Raji (cell line): ENCODE results near the gene OTOF.

Experiments
- POLR2A ChIP-seq: IDR thresholded peaks from 2 replicates; pipeline ENCODE4 v1.6.1; 2011; ENCODE audit warnings: low read depth, low read length, control low read depth; ENCODE audit not compliant: insufficient read depth

OTOF gene

DNA sequence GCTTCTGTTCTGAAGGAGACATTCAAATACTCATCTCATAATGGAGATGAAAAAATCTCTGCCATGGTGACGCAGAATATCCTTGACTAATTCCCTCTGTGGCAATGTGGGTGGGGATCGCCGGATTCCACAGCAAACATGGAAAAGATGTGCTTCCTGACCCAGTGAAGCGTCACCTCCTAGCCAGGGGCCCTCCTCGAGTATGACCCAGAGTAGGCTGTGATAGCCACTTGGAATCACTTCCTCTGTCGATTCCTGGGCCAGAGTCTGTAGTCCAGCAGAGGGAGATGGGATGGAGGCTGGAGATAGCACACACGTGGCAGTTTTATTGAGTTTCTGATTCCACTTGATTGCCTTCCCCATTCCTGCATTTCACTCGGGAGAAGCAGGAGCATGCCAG is 39.4 kb downstream of the OTOF start:
- TF ChIP-seq POLR2A: no peak

GRCh38 chr2:26435106-26435505 is 42.8 kb downstream of the OTOF start:
- TF ChIP-seq POLR2A: no peak

DNA sequence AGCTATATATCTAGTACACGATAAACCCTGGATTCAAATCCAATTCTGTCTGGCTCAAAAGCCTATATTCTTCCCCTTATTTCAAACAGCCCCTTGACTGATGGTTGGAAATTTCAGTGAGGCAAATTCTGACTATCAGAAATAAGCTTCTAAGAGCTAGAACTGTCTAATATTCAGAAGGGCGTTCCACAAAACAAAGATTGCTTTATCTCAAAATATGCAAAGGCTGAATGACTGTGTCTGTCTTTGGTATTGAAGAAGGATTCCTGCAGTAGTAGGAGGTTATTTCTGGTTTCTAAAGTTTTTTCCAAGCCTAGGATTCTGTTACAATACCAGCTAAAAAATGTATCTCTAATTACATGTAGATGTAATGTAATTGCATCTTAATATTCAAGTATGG is 45.1 kb downstream of the OTOF start:
- no peak for TF ChIP-seq POLR2A

DNA sequence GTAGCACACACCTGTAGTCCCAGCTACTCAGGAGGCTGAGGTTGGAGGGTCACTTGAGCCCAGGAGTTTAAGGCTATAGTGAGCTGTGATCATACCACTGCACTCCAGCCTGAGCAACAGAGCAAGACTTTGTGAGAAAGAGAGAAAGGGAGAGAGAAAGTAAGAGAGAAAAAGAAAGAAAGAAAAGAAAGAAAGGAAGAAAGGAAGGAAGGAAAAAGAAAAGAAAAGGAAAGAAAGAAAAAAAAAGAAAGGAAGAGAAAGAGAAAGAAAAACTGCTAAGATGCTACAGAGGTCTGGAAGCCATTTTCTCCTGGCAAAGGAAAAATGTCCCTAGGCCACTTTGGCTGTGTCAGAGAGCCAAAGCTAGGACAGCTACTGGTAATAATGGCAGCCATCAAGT is 45.6 kb downstream of the OTOF start:
- no peak for TF ChIP-seq POLR2A

GRCh38 chr2:26430826-26431225 is 47.1 kb downstream of the OTOF start:
- no peak for TF ChIP-seq POLR2A

GRCh38 chr2:26429779-26430578 is 47.9 kb downstream of the OTOF start:
- no peak for TF ChIP-seq POLR2A

GRCh38 chr2:26428846-26429245 is 49.1 kb downstream of the OTOF start:
- no peak for TF ChIP-seq POLR2A

DNA sequence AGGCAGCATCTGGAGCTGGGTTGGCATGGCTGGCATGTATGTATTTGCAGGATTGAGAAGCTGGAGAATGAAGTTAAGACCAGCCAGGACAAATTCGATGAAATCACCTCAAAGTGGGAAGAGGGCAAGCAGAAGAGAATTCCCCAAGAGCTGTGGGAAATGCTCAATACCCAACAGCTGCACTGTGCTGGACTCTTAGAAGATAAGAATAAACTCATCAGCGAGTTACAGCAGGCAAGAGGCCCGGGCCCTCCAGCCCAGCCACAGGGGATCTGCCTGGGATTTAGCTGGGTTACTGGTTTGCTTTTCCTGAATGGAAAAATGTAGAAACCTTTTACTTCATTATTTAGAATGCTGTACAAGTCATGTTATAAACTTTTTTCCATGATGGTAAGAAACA is 53.7 kb downstream of the OTOF start:
- no peak for TF ChIP-seq POLR2A

DNA sequence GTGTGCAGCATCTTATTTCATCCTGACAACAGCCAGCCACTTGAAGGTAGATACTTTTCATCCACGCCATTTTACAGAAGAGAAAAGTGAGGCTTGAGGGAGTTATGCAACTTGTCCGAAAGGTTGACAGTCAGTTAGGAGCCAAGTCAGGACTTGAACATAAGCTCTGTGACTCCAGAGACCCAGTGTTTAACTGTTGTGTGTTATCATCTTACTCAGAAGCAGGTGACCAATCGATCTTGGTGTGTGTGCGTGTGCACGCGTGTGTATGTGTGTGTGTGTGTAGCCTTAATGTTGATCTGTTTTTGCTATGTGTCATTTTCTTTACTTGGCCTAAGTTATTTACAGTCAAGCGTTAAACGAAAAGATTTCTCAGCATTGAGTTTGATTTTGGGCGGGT is 54.2 kb downstream of the OTOF start:
- TF ChIP-seq POLR2A: no peak

GRCh38 chr2:26422947-26423629 is 54.8 kb downstream of the OTOF start:
- no peak for TF ChIP-seq POLR2A

- no peak for TF ChIP-seq POLR2A
Observed at GRCh38 chr2:26421961-26422360, 56.0 kb downstream of the OTOF start.

- no peak for TF ChIP-seq POLR2A
Observed at GRCh38 chr2:26414311-26414710, 63.6 kb downstream of the OTOF start.

GRCh38 chr2:26412091-26412673 is 65.7 kb downstream of the OTOF start:
- TF ChIP-seq POLR2A: no peak

DNA sequence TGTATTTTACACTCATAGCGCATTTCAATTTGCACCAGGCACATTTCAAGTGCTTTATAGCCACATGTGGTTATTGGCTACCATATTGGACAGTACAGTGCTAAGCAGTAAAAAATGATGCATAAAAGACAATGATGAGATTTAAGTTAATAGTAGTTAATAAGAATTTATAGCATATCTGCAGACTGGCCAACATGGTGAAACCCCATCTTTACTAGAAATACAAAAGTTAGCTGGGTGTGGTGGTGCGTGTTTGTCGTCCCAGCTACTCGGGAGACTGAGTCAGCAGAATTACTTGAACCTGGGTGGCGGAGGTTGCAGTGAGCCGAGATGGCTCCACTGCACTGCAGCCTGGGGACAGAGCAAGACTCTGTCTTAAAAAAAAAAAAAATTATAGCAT is 66.5 kb downstream of the OTOF start:
- no peak for TF ChIP-seq POLR2A

GRCh38 chr2:26410764-26411243 is 67.1 kb downstream of the OTOF start:
- TF ChIP-seq POLR2A: no peak

DNA sequence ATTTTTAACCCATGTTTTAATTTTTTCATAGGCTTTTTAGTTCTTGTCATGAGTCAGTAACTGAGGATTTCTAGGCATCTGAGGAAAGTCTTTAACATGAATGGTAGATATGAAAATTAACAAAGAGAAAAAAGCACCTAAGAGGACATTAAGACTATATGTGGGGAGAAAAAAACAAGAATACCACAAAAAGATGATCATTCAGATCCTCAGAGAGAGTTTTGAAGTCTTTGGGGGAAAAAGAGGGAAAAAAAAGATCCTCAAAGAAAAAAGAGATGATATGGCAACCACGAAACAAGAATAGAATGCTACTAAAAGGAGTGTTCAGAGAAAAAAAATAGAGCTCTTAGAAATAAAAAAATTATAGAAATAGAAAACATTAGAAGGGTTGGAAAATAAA is 68.1 kb downstream of the OTOF start:
- TF ChIP-seq POLR2A: no peak
